Gastrocnemius medialis (tissue), 4 donors: ENCODE data around the gene CDC20. TPM values are rescaled to one million over a fixed set of nuclear protein-coding genes. Genes with fewer than 3 reads are reported as not detected.

ENCODE experiments used
- ATAC-seq, 2 donors: fragments of 150-250 bp; one replicate each; pipeline ENCODE4 v1.9.1; 2016
- DNase-seq, 2 donors: peaks; one replicate each; pipeline ENCODE4 v3.0.0-alpha.2; 2019
- H3K27ac ChIP-seq, 4 donors: fragments of 200-600 bp; sonication (generic); 1 replicate in 1 of 4; 2 replicates in 3 of 4; pipeline ENCODE4 v1.5.1; 2016 to 2018; ENCODE audit warnings: mild to moderate bottlenecking in 2 of 4, moderate library complexity in 1 of 4
- H3K27me3 ChIP-seq, 3 donors: fragments of 200-600 bp; sonication (generic) in 2 of 3; 1 replicate in 1 of 3; 2 replicates in 2 of 3; pipeline versions ENCODE4 v1.5.1 to v1.6.0; 2016 to 2019; ENCODE audit warnings: mild to moderate bottlenecking in 1 of 3, moderate library complexity in 1 of 3
- H3K36me3 ChIP-seq, 2 donors: fragments of 200-600 bp; sonication (generic) in 1 of 2; one replicate each; pipeline ENCODE4 v1.5.1; 2017 to 2018
- H3K4me1 ChIP-seq, 2 donors: fragments of 200-600 bp; sonication (generic) in 1 of 2; one replicate each; pipeline ENCODE4 v1.5.1; 2016 to 2017; ENCODE audit warnings: mild to moderate bottlenecking in 2 of 2
- H3K4me3 ChIP-seq, 4 donors: fragments of 200-600 bp; sonication (generic) in 3 of 4; 1 replicate in 1 of 4; 2 replicates in 3 of 4; pipeline ENCODE4 v1.5.1; 2016 to 2019; ENCODE audit warnings: mild to moderate bottlenecking in 2 of 4
- H3K9me3 ChIP-seq, 3 donors: fragments of 200-600 bp; sonication (generic) in 2 of 3; 1 replicate in 1 of 3; 2 replicates in 2 of 3; pipeline ENCODE4 v1.5.1; 2016 to 2019
- CTCF ChIP-seq, 5 experiments: fragments of 450-650 bp in 3 of 5; fragments of 200-600 bp in 2 of 5; sonication (generic) in 2 of 5; IDR thresholded peaks in 4 of 5; conservative IDR thresholded peaks in 1 of 5; 1 replicate in 4 of 5; 2 replicates in 1 of 5; pipeline ENCODE4 v1.5.1; 2016 to 2019; ENCODE audit warnings: antibody characterized with exemption in 5 of 5, mild to moderate bottlenecking in 3 of 5, moderate library complexity in 3 of 5
- POLR2A ChIP-seq, 2 donors: fragments of 450-650 bp; IDR thresholded peaks; one replicate each; pipeline ENCODE4 v1.6.1; 2017; ENCODE audit warnings: antibody characterized with exemption in 2 of 2, mild to moderate bottlenecking in 2 of 2, moderate library complexity in 2 of 2
- in situ Hi-C, 4 donors: fragments of 200-750 bp; cut with MboI; loops; one replicate each; pipeline versions ENCODE4 v1.15.0 to v1.8.0; 2017; ENCODE audit warnings: low sequenced_read_pairs in 4 of 4
- intact Hi-C: fragments of 100-400 bp; cut with DNase I; formaldehyde crosslinking; loops from one replicate; pipeline ENCODE4 v1.15.1; 2023; ENCODE audit warnings: low total_unique reads
- total RNA-seq, 4 donors: library from RNA; depleted of rRNA; stranded (reverse); fragments of >200 nt; gene quantifications; one replicate each; pipeline versions ENCODE4 v1.1.0 to v1.2.3, GENCODE V29; 2016

Gene CDC20
- total RNA-seq, 4 donors from 2014 or later = 0.46 to 2.4 (median 0.76) TPM

DNA sequence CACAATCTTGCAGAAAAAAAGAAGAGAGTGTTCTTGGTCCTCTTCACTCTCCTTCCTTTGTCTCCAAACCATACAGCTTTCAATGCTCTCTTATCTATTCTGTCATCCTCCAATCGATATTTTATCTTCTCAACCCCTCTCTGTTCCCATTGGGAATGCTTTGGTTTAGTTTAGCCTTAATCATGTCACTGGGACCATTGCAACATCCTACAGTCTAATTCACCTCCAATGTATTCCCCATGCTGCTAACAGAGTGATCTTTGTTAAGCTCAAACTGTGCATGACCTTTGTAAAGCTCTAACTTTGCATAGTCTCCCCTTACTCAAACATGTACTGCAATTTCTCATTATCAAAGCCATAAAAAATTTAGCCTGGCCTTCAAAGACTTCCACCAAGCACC lies 18.2 kb upstream of the CDC20 start:
- H3K27me3 ChIP-seq = no peaks in the 10 kb centered on the region
- no peak overlapping the region for H3K4me3 ChIP-seq
- TF ChIP-seq POLR2A (IDR thresholded peaks at IDR 0.05) (no peak), CTCF (IDR thresholded peaks at IDR 0.05 in 4 of 5, conservative IDR thresholded peaks at IDR 0.05 in 1 of 5) (no peak)
- no peaks in the 10 kb centered on the region for H3K36me3 ChIP-seq
- H3K4me1 ChIP-seq = peaks cover 8 to 14% of the 10 kb centered on the region in 2 donors
- in situ Hi-C loops (no loop called here), intact Hi-C loops (no loop called here)
- H3K27ac ChIP-seq = no peak overlapping the region
- ATAC-seq (no peak), DNase-seq (no peak)
- H3K9me3 ChIP-seq = no peaks in the 10 kb centered on the region

GRCh38 chr1:43344267-43344850 lies 14.4 kb upstream of the CDC20 start:
- in situ Hi-C loops (no loop called here), intact Hi-C loops (no loop called here)
- H3K27ac ChIP-seq = peak overlapping the region in 2 of 4 donors; percentile 36 to 56
- DNase-seq (no peak), ATAC-seq (no peak)
- H3K4me1 ChIP-seq = peaks cover 16 to 18% of the 10 kb centered on the region in 2 donors
- H3K4me3 ChIP-seq = no peak overlapping the region
- no peaks in the 10 kb centered on the region for H3K9me3 ChIP-seq
- no peaks in the 10 kb centered on the region for H3K36me3 ChIP-seq
- H3K27me3 ChIP-seq = no peaks in the 10 kb centered on the region
- TF ChIP-seq CTCF (IDR thresholded peaks at IDR 0.05 in 4 of 5, conservative IDR thresholded peaks at IDR 0.05 in 1 of 5) (no peak), POLR2A (IDR thresholded peaks at IDR 0.05) (no peak)

- ATAC-seq (peak in 1 of 2 donors; percentile 32), DNase-seq (no peak)
- intact Hi-C loops (no loop called here), in situ Hi-C loops (no loop called here)
- Histone ChIP-seq H3K9me3 (no peaks in the 10 kb centered on the region), H3K27me3 (no peaks in the 10 kb centered on the region), H3K4me1 (peaks cover 16 to 18% of the 10 kb centered on the region in 2 donors), H3K27ac (peak overlapping the region in 2 of 4 donors; percentile 36 to 56), H3K36me3 (no peaks in the 10 kb centered on the region), H3K4me3 (no peak overlapping the region)
- TF ChIP-seq CTCF (IDR thresholded peaks at IDR 0.05 in 4 of 5, conservative IDR thresholded peaks at IDR 0.05 in 1 of 5) = no peak
- TF ChIP-seq POLR2A (IDR thresholded peaks at IDR 0.05) = no peak
Observed at GRCh38 chr1:43345120-43345519, 13.7 kb upstream of the CDC20 start.

- H3K27ac ChIP-seq = no peak overlapping the region
- H3K4me3 ChIP-seq = no peak overlapping the region
- H3K36me3 ChIP-seq = no peaks in the 10 kb centered on the region
- no peaks in the 10 kb centered on the region for H3K27me3 ChIP-seq
- intact Hi-C loops = no loop called here
- ATAC-seq = no peak
- in situ Hi-C loops = no loop called here
- no peak for DNase-seq
- no peaks in the 10 kb centered on the region for H3K9me3 ChIP-seq
- no peak for TF ChIP-seq POLR2A (IDR thresholded peaks at IDR 0.05)
- no peak for TF ChIP-seq CTCF (IDR thresholded peaks at IDR 0.05 in 4 of 5, conservative IDR thresholded peaks at IDR 0.05 in 1 of 5)
- H3K4me1 ChIP-seq = peaks cover 16 to 18% of the 10 kb centered on the region in 2 donors
Observed at GRCh38 chr1:43346636-43347035, 12.1 kb upstream of the CDC20 start.
